GM18861 (cell line): ENCODE results near the gene CFAP46.

ENCODE experiments used
- ATAC-seq: cut with Tn5 transposase; IDR thresholded peaks from one replicate; pipeline ENCODE4 v1.9.1; 2021; ENCODE audit not compliant: unreplicated experiment

The CFAP46 gene

GRCh38 chr10:132882069-132882951 is 60.1 kb downstream of the CFAP46 start:
- ATAC-seq: no peak

GRCh38 chr10:132881186-132881920 is 61.0 kb downstream of the CFAP46 start:
- ATAC-seq: no peak

- no peak for ATAC-seq
These were observed 62.0 kb downstream of the CFAP46 start for GRCh38 chr10:132880128-132880981.

GRCh38 chr10:132879408-132880127 is 62.8 kb downstream of the CFAP46 start:
- no peak for ATAC-seq

GRCh38 chr10:132878730-132879407 is 63.5 kb downstream of the CFAP46 start:
- no peak for ATAC-seq

GRCh38 chr10:132878091-132878729 is 64.2 kb downstream of the CFAP46 start:
- no peak for ATAC-seq

- ATAC-seq: no peak
These were observed 64.9 kb downstream of the CFAP46 start for GRCh38 chr10:132877473-132877872.

- ATAC-seq: no peak
These were observed 65.4 kb downstream of the CFAP46 start for GRCh38 chr10:132876993-132877431.

- ATAC-seq: no peak
These were observed 66.1 kb downstream of the CFAP46 start for GRCh38 chr10:132876131-132876860.

GRCh38 chr10:132875435-132875834 is 66.9 kb downstream of the CFAP46 start:
- no peak for ATAC-seq

- no peak for ATAC-seq
These were observed 69.0 kb downstream of the CFAP46 start for GRCh38 chr10:132873395-132873794.

GRCh38 chr10:132872658-132873057 is 69.7 kb downstream of the CFAP46 start:
- no peak for ATAC-seq

- no peak for ATAC-seq
These were observed 71.9 kb downstream of the CFAP46 start for GRCh38 chr10:132870426-132870825.

- no peak for ATAC-seq
These were observed 72.7 kb downstream of the CFAP46 start for GRCh38 chr10:132869621-132870020.

- ATAC-seq: no peak
These were observed 73.4 kb downstream of the CFAP46 start for GRCh38 chr10:132868995-132869394.

- no peak for ATAC-seq
These were observed 74.3 kb downstream of the CFAP46 start for GRCh38 chr10:132867801-132868644.

GRCh38 chr10:132866601-132867381 is 75.6 kb downstream of the CFAP46 start:
- no peak for ATAC-seq
